ENCODE data around the gene FRMPD1.

The FRMPD1 gene

GRCh38 chr9:37643214-37643613 is 7.5 kb upstream of the FRMPD1 start:
- H3K27ac Mint-ChIP-seq, result no peak overlapping the region
- no peaks in the 10 kb centered on the region for H3K36me3 Mint-ChIP-seq
- no peaks in the 10 kb centered on the region for H3K9me3 Mint-ChIP-seq
- no peaks in the 10 kb centered on the region for H3K4me1 Mint-ChIP-seq
- no peak overlapping the region for H3K4me3 Mint-ChIP-seq
- H3K27me3 Mint-ChIP-seq, result peaks cover 41% of the 10 kb centered on the region
- no peak for ATAC-seq

DNA sequence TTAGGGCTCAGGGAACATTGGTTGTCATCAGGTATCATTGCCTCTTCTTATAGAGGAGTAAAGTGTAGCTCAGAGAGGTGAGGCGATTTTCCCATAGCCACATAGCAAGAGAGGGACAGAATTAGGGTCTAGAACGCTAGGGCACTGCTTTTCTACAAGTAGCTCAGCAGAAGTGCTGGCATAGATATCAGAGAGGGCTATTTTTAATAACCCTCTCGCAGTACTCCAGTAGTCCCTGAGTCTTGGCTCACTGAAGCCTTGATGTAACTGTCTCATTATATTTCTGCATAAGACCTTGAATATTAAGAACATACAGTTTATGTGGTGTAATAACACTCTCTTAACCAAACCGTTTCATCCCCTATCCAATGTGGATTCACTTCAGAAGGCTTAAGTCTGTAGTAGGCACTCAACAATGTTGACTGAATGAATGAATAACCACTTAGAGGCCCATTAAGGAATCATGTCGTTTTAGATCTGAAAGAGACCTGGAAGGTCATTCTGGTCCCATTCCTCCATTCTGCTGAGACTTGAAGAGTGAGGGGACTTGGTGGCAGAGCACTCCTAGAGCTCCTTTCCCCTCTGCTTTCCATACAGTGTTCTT is 4.7 kb upstream of the FRMPD1 start:
- no peaks in the 10 kb centered on the region for H3K36me3 Mint-ChIP-seq
- no peak overlapping the region for H3K27ac Mint-ChIP-seq
- no peak overlapping the region for H3K4me3 Mint-ChIP-seq
- H3K9me3 Mint-ChIP-seq, result no peaks in the 10 kb centered on the region
- no peak for ATAC-seq
- H3K27me3 Mint-ChIP-seq, result peaks cover 58% of the 10 kb centered on the region
- peaks cover 6% of the 10 kb centered on the region for H3K4me1 Mint-ChIP-seq

GRCh38 chr9:37650299-37650872 is 368 bp upstream of the FRMPD1 start:
- peak overlapping the region; percentile 72 for H3K4me3 Mint-ChIP-seq
- H3K4me1 Mint-ChIP-seq, result peaks cover 12% of the 10 kb centered on the region
- H3K27ac Mint-ChIP-seq, result no peak overlapping the region
- H3K9me3 Mint-ChIP-seq, result no peaks in the 10 kb centered on the region
- H3K36me3 Mint-ChIP-seq, result no peaks in the 10 kb centered on the region
- H3K27me3 Mint-ChIP-seq, result peaks cover 76% of the 10 kb centered on the region
- ATAC-seq, result no peak

DNA sequence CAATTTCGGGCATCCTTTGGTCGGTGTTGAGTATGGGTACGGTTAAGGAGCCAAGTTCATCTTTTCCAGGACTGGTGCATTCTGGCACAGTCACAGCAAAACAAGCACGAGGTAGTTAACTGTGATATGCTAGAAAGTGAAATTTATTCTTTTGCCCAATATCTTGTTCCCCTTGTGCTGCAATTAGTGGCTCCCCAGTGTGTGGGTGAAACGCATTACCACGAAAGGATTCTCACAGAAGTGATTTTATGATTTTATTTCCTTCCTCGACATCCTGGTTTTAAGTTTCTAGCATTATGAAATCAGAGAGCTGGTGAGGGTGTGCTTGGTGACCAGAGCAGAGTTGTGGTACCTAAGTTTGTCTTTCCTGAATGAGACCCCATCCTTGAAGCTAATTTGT is 1.5 kb downstream of the FRMPD1 start:
- H3K4me3 Mint-ChIP-seq, result no peak overlapping the region

DNA sequence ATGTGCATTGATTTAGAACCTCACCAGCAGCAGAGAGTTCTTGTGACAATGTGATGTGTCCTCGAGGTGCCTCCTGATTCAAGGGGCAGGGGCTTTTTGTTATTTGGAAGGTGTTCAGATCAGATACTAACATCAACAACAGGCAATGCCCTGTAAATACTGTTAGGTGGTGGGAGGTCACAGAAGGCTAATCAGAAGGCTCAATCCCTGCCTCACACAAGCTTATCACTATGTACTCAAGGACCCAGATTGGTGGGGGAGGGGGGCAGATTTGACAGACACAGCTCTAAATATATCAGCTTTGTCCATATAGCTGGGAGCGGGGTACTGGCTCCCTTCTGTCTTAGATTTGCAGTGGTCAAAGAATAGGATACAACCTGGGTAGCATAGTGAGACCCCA is 2.6 kb downstream of the FRMPD1 start:
- Mint-ChIP-seq H3K27ac (no peak overlapping the region), H3K9me3 (no peaks in the 10 kb centered on the region), H3K4me3 (no peak overlapping the region), H3K36me3 (no peaks in the 10 kb centered on the region), H3K27me3 (peaks cover 79% of the 10 kb centered on the region), H3K4me1 (peaks cover 12% of the 10 kb centered on the region)
- ATAC-seq, result no peak

More for the DNA sequence above, 1.5 kb downstream of the FRMPD1 start:
- Mint-ChIP-seq H3K4me1 (peaks cover 12% of the 10 kb centered on the region), H3K36me3 (no peaks in the 10 kb centered on the region), H3K27ac (no peak overlapping the region), H3K27me3 (peaks cover 75% of the 10 kb centered on the region), H3K9me3 (no peaks in the 10 kb centered on the region)
- ATAC-seq, result no peak

- no peaks in the 10 kb centered on the region for H3K36me3 Mint-ChIP-seq
- no peak for ATAC-seq
- H3K9me3 Mint-ChIP-seq, result no peaks in the 10 kb centered on the region
- no peak overlapping the region for H3K27ac Mint-ChIP-seq
- H3K27me3 Mint-ChIP-seq, result peaks cover 70% of the 10 kb centered on the region
- no peak overlapping the region for H3K4me3 Mint-ChIP-seq
- no peaks in the 10 kb centered on the region for H3K4me1 Mint-ChIP-seq
Observed at GRCh38 chr9:37656936-37657335, 6.2 kb downstream of the FRMPD1 start.

GRCh38 chr9:37660691-37661090 is 9.9 kb downstream of the FRMPD1 start:
- Mint-ChIP-seq H3K27me3 (peaks cover 33% of the 10 kb centered on the region), H3K36me3 (no peaks in the 10 kb centered on the region), H3K4me1 (peaks cover 7% of the 10 kb centered on the region), H3K27ac (no peak overlapping the region), H3K4me3 (no peak overlapping the region), H3K9me3 (no peaks in the 10 kb centered on the region)
- ATAC-seq, result no peak

- peaks cover 24% of the 10 kb centered on the region for H3K27me3 Mint-ChIP-seq
Observed at GRCh38 chr9:37663926-37664325, 13.2 kb downstream of the FRMPD1 start.

DNA sequence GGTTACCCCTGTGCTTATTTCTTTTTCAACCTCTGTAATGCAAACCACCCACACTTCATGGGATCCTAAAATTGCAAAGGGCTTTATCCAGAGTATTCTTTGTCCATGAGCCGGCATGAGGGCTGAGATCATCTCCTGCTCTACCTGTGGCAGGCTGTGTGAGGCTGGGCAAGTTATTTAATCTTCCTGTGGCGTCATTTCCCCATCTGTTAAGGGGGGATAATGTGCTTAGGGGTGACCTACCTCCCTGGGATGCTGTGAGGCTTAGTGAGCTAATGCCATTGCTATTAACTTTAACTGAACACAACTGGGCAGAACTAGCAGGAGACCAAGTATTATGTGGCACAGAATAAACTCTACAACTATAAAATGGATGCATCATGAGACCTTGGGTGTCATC is 17.0 kb downstream of the FRMPD1 start:
- peaks cover 7% of the 10 kb centered on the region for H3K4me1 Mint-ChIP-seq
- no peak overlapping the region for H3K27ac Mint-ChIP-seq
- no peak overlapping the region for H3K4me3 Mint-ChIP-seq
- ATAC-seq, result no peak
- H3K36me3 Mint-ChIP-seq, result no peaks in the 10 kb centered on the region
- no peaks in the 10 kb centered on the region for H3K9me3 Mint-ChIP-seq
- peaks cover 34% of the 10 kb centered on the region for H3K27me3 Mint-ChIP-seq

More at GRCh38 chr9:37663926-37664325, 13.2 kb downstream of the FRMPD1 start:
- H3K36me3 Mint-ChIP-seq, result no peaks in the 10 kb centered on the region
- peaks cover 7% of the 10 kb centered on the region for H3K4me1 Mint-ChIP-seq
- H3K4me3 Mint-ChIP-seq, result no peak overlapping the region
- H3K9me3 Mint-ChIP-seq, result no peaks in the 10 kb centered on the region
- H3K27ac Mint-ChIP-seq, result no peak overlapping the region
- ATAC-seq, result no peak

- Mint-ChIP-seq H3K4me1 (peaks cover 7% of the 10 kb centered on the region), H3K4me3 (no peak overlapping the region), H3K27me3 (peaks cover 34% of the 10 kb centered on the region), H3K9me3 (no peaks in the 10 kb centered on the region), H3K27ac (no peak overlapping the region), H3K36me3 (no peaks in the 10 kb centered on the region)
- ATAC-seq, result no peak
Observed at GRCh38 chr9:37668116-37668601, 17.4 kb downstream of the FRMPD1 start.

GRCh38 chr9:37669232-37669631 is 18.5 kb downstream of the FRMPD1 start:
- no peak for ATAC-seq
- Mint-ChIP-seq H3K27ac (no peak overlapping the region), H3K27me3 (peaks cover 37% of the 10 kb centered on the region), H3K9me3 (no peaks in the 10 kb centered on the region), H3K4me1 (peaks cover 7% of the 10 kb centered on the region), H3K36me3 (no peaks in the 10 kb centered on the region), H3K4me3 (no peak overlapping the region)

- H3K27me3 Mint-ChIP-seq, result peaks cover 47% of the 10 kb centered on the region
- no peak overlapping the region for H3K27ac Mint-ChIP-seq
Observed at GRCh38 chr9:37675661-37676060, 24.9 kb downstream of the FRMPD1 start.

DNA sequence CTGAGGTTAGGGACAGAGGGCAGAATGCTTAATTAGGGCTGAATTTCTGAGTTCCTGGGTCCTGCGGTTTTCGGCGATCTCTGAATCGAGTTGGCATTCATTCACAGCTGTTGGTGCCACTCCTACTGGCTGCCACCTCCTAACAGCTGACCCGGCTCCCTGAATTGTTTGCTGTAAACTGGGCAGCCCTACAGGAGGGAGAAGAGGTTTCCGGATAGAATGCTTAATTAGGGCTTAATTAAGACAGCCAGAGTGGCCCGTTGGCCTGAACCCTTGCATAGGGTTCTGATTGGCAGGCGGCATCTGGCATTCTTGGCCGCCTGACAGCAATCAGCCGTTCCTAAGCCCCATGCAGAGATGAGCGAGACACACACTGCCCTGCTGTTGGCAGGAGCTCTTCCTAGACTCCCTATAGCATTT is 25.7 kb downstream of the FRMPD1 start:
- Mint-ChIP-seq H3K27ac (no peak overlapping the region), H3K36me3 (no peaks in the 10 kb centered on the region), H3K27me3 (peaks cover 47% of the 10 kb centered on the region), H3K9me3 (no peaks in the 10 kb centered on the region), H3K4me3 (no peak overlapping the region), H3K4me1 (no peaks in the 10 kb centered on the region)
- no peak for ATAC-seq

More at GRCh38 chr9:37675661-37676060, 24.9 kb downstream of the FRMPD1 start:
- Mint-ChIP-seq H3K36me3 (no peaks in the 10 kb centered on the region), H3K4me3 (no peak overlapping the region), H3K9me3 (no peaks in the 10 kb centered on the region), H3K4me1 (no peaks in the 10 kb centered on the region)
- no peak for ATAC-seq

DNA sequence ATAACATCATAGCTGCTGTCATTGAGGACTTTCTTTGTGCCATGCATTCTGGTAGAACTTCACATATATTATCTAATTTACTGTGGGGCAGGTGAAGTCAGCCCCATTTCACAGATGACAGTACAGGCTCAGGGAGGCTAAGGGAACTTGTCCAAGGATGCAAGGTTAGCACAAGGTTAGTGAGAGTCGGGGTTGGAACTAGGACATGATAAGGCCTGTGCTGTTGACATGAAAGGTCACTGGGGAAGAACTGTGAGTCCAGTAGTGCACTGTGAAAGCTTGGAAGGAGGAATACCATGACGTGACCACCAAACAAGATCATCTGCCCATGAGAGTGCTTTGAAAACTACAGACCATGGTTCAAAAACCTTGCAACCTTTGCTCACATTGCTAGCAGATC is 26.7 kb downstream of the FRMPD1 start:
- H3K4me1 Mint-ChIP-seq, result no peaks in the 10 kb centered on the region
- H3K4me3 Mint-ChIP-seq, result no peak overlapping the region
- no peak for ATAC-seq
- no peak overlapping the region for H3K27ac Mint-ChIP-seq
- H3K9me3 Mint-ChIP-seq, result no peaks in the 10 kb centered on the region
- peaks cover 56% of the 10 kb centered on the region for H3K27me3 Mint-ChIP-seq
- no peaks in the 10 kb centered on the region for H3K36me3 Mint-ChIP-seq

DNA sequence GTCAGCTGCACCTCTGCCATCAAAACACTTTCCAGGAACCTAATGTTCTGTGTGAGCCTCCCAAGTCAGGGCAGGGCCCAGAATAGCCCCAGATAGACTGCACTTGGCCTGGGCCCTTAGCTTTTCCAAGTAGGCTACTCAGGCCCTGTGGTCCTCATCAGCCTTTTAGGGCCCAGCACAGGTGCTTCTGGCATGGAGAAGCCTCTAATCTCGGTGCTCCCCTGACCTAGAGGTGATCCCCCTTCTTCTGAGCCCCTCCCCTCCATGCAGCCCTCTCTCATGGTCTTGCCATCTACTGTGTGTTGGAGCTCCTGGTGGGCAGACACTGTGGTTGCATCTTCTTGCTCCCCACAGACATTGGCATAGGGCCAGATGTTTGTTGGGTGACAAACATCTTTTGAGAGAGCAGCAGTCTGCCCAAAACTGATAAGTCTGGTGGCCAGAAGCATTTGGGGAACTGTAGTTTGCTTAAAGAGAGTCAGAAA is 28.1 kb downstream of the FRMPD1 start:
- Mint-ChIP-seq H3K4me1 (no peaks in the 10 kb centered on the region), H3K27ac (no peak overlapping the region), H3K4me3 (no peak overlapping the region), H3K36me3 (no peaks in the 10 kb centered on the region), H3K27me3 (peaks cover 66% of the 10 kb centered on the region), H3K9me3 (no peaks in the 10 kb centered on the region)
- ATAC-seq, result no peak
